SKM-1 (cell line): ENCODE data around the gene CUTA.
"Not testable (repeated sequence)": the region's sequence is repeated elsewhere in the genome, so short reads cannot be mapped to it uniquely, and the experiment has no call there.

Experiments used
- DNase-seq: peaks from one replicate; lab custom pipeline; 2025; ENCODE audit not compliant: unreplicated experiment; lab: John Stamatoyannopoulos, UW

The CUTA gene

GRCh38 chr6:33373960-33374910 is 43.7 kb downstream of the CUTA start:
- DNase-seq = no peak

DNA sequence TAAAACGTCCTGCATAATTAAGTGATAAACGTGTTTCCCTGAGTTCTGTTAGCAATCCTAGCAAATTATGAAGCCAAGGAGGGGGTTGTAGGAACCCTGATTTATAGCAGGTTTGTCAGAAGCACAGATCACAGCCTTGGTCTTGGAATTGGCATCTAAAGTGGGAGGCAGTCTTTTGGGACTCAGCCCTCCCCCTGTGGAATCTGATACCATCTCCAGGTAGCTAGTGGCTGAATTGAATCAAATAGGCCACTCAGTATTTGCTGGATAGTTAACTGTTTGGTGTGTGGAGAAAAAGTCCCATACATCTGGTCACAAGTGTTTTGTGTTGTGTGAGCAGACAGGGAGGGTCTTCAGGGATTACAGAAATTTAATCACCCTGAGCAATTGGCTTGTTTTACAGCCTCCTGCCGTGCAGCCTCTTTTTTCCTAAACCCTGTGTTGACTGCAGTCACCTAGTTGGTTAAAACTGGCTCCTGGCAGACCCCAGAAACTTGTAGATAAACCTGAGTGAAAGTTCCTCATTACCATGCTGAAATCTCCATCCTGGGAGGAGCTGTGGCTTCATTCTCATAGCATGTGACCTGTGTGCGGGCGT is 45.3 kb downstream of the CUTA start:
- no peak for DNase-seq

DNA sequence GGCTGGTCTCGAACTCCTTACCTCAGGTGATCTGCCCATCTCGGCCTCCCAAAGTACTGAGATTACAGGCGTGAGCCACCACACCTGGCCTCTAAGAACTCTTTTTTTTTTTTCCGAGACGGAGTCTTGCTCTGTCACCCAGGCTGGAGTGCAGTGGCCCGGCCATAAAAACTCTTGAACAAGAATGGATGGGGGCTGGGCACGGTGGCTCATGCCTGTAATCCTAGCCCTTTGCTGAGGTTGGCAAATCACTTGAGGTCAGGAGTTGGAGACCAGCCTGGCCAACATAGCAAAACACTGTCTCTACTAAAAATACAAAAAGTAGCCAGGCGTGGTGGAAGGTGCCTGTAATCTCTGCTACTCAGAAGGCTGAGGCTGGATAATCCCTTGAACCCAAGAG is 46.0 kb downstream of the CUTA start:
- not testable (repeated sequence) for DNase-seq

- not testable (repeated sequence) for DNase-seq
Measured at GRCh38 chr6:33367715-33368025, 50.2 kb downstream of the CUTA start.

- DNase-seq = no peak
Measured at GRCh38 chr6:33367009-33367714, 50.7 kb downstream of the CUTA start.
